IMR-90 (cell line): ENCODE data around the gene DSP. TPM values are rescaled to one million over a fixed set of nuclear protein-coding genes. Genes with fewer than 3 reads are reported as not detected.

Experiments used
- ATAC-seq: fragments of 200-7000 bp; cut with Tn5 transposase; 2 replicates; pipeline ENCODE4 v1.9.1; 2020; ENCODE audit warnings: low read depth, mild to moderate bottlenecking, moderate library complexity
- BruUV-seq: library from RNA; stranded (reverse); fragments of 400-500 nt; replicated peaks from 2 replicates; lab custom pipeline; 2021; lab: Mats Ljungman, UMichigan
- CTCF ChIA-PET: fragments of 300-600 bp; formaldehyde crosslinking; extraction: SDS; loops from one replicate; lab custom pipeline; 2021; ENCODE audit warnings: antibody characterized with exemption; lab: Yijun Ruan, JAX
- POLR2A ChIA-PET: fragments of 300-600 bp; sonication (Branson Sonifier 250); formaldehyde crosslinking; loops from one replicate; lab custom pipeline; 2022; ENCODE audit warnings: antibody characterized with exemption; ENCODE audit not compliant: unreplicated experiment; lab: Charles Lee
- DNase-seq: peaks from one replicate; pipeline ENCODE4 v3.0.0; 2013
- H2AFZ ChIP-seq: replicated peaks from 2 replicates; pipeline ENCODE3; 2013; ENCODE audit warnings: low read length, mild to moderate bottlenecking; ENCODE audit not compliant: poor library complexity
- H2AK5ac ChIP-seq: 2 replicates; pipeline ENCODE4 v1.6.1; 2013; ENCODE audit warnings: low read depth, low read length, inconsistent platforms
- H2AK9ac ChIP-seq: replicated peaks from 2 replicates; pipeline ENCODE3; 2013; ENCODE audit warnings: mild to moderate bottlenecking, low read depth, low read length, moderate library complexity; ENCODE audit not compliant: poor library complexity
- H2BK120ac ChIP-seq: 2 replicates; pipeline ENCODE4 v1.6.1; 2013; ENCODE audit warnings: low read depth, low read length, inconsistent platforms
- H2BK15ac ChIP-seq: 3 replicates; pipeline ENCODE4 v1.6.1; 2013; ENCODE audit warnings: low read depth, low read length, inconsistent platforms
- H2BK20ac ChIP-seq: 2 replicates; pipeline ENCODE4 v1.6.1; 2013; ENCODE audit warnings: low read depth, mild to moderate bottlenecking, inconsistent platforms, low read length, moderate library complexity
- H2BK5ac ChIP-seq: 2 replicates; pipeline ENCODE4 v1.6.1; 2013; ENCODE audit warnings: mild to moderate bottlenecking, low read depth, low read length, inconsistent platforms; ENCODE audit not compliant: poor library complexity, severe bottlenecking
- H3K14ac ChIP-seq: replicated peaks from 2 replicates; pipeline ENCODE4 v1.6.1; 2013; ENCODE audit warnings: low read depth, low read length, inconsistent platforms
- H3K18ac ChIP-seq: 2 replicates; pipeline ENCODE4 v1.6.1; 2013; ENCODE audit warnings: low read depth, low read length, control low read depth
- H3K23ac ChIP-seq: 2 replicates; pipeline ENCODE4 v1.6.1; 2013; ENCODE audit warnings: low read depth, low read length, inconsistent platforms
- H3K27ac ChIP-seq: 2 replicates; pipeline ENCODE4 v1.5.1; 2013; ENCODE audit warnings: mild to moderate bottlenecking, control low read depth, low read length; ENCODE audit not compliant: insufficient read depth
- H3K27me3 ChIP-seq: 2 replicates; pipeline ENCODE4 v1.6.1; 2013; ENCODE audit warnings: low read length; ENCODE audit not compliant: control insufficient read depth, insufficient read depth
- H3K36me3 ChIP-seq: 2 replicates; pipeline ENCODE4 v1.6.1; 2013; ENCODE audit warnings: low read length, mixed read lengths; ENCODE audit not compliant: control insufficient read depth, insufficient read depth
- H3K4ac ChIP-seq: 2 replicates; pipeline ENCODE4 v1.6.1; 2013; ENCODE audit warnings: low read depth, low read length, inconsistent platforms
- H3K4me1 ChIP-seq: 2 replicates; pipeline ENCODE4 v1.6.1; 2013; ENCODE audit warnings: low read length, mixed read lengths; ENCODE audit not compliant: control insufficient read depth, insufficient read depth
- H3K4me2 ChIP-seq: 2 replicates; pipeline ENCODE4 v1.6.1; 2013; ENCODE audit warnings: low read depth, mild to moderate bottlenecking, control low read depth, low read length, moderate library complexity
- H3K4me3 ChIP-seq: 2 replicates; pipeline ENCODE4 v1.5.1; 2013; ENCODE audit warnings: low read depth, mild to moderate bottlenecking, control low read depth, low read length, moderate library complexity; ENCODE audit not compliant: insufficient read depth
- H3K56ac ChIP-seq: 2 replicates; pipeline ENCODE4 v1.6.1; 2013; ENCODE audit warnings: low read length, inconsistent platforms; ENCODE audit not compliant: insufficient read depth; ENCODE audit errors: extremely low read depth
- H3K79me1 ChIP-seq, 2 experiments: 2 replicates each; pipeline ENCODE4 v1.6.1; 2013; ENCODE audit warnings: low read length in 2 of 2, inconsistent platforms in 1 of 2, low read depth in 1 of 2
- H3K9ac ChIP-seq: 2 replicates; pipeline ENCODE4 v1.6.1; 2013; ENCODE audit warnings: low read depth, low read length, control low read depth
- H3K9me1 ChIP-seq: 2 replicates; pipeline ENCODE4 v1.6.1; 2013; ENCODE audit warnings: low read length, inconsistent platforms; ENCODE audit not compliant: insufficient read depth
- H3K9me3 ChIP-seq: 2 replicates; pipeline ENCODE4 v1.6.1; 2013; ENCODE audit warnings: low read length; ENCODE audit not compliant: control insufficient read depth, insufficient read depth
- H4K20me1 ChIP-seq: 2 replicates; pipeline ENCODE4 v1.6.1; 2013; ENCODE audit warnings: low read length, inconsistent platforms; ENCODE audit not compliant: insufficient read depth
- H4K5ac ChIP-seq: 2 replicates; pipeline ENCODE4 v1.6.1; 2013; ENCODE audit warnings: mild to moderate bottlenecking, low read depth, low read length, control low read depth
- H4K8ac ChIP-seq, 2 experiments: 2 replicates each; pipeline ENCODE4 v1.6.1; 2013; ENCODE audit warnings: low read depth in 2 of 2, low read length in 2 of 2, control low read depth in 1 of 2, inconsistent platforms in 1 of 2
- H4K91ac ChIP-seq: 2 replicates; pipeline ENCODE4 v1.6.1; 2013; ENCODE audit warnings: low read depth, low read length, inconsistent platforms; ENCODE audit not compliant: insufficient read depth
- RCOR1 ChIP-seq: IDR thresholded peaks from 2 replicates; pipeline ENCODE4 v1.6.1; 2012; ENCODE audit warnings: mild to moderate bottlenecking, low read length, improper control_type of control experiment; ENCODE audit not compliant: insufficient replicate concordance
- WGBS, 2 experiments: methylation state at CpG; one replicate each; pipeline versions ENCODE4 v1.1.5 to v1.1.7; 2013; ENCODE audit warnings: missing lambda C conversion rate in 2 of 2; ENCODE audit not compliant: insufficient read length in 1 of 2; ENCODE audit errors: extremely low coverage in 2 of 2; 5-methylcytosine and 5-hydroxymethylcytosine counted together
- dilution Hi-C: fragments of 300-500 bp; cut with HindIII; formaldehyde crosslinking; loops from one replicate; pipeline ENCODE4 v1.14.3; 2018; ENCODE audit warnings: low sequenced_read_pairs; ENCODE audit not compliant: unreplicated experiment
- in situ Hi-C: fragments of 300-500 bp; cut with MboI; formaldehyde crosslinking; loops from 3 replicates; pipeline ENCODE4 v1.14.3; 2019; ENCODE audit warnings: low sequenced_read_pairs, inconsistent platforms, mixed read lengths
- intact Hi-C: fragments of 100-400 bp; cut with micrococcal nuclease; formaldehyde crosslinking; loops from 2 replicates; pipeline ENCODE4 v1.10.0; 2022
- polyA plus RNA-seq, 3 experiments: library from polyadenylated mRNA; depleted of rRNA; stranded (reverse); fragments of >200 nt; gene quantifications; 2 replicates each; pipeline ENCODE4 v1.2.3, GENCODE V29; 2012; ENCODE audit warnings: low replicate concordance in 1 of 3
- total RNA-seq: library from RNA; depleted of rRNA; stranded (reverse); fragments of >200 nt; gene quantifications from 2 replicates; pipeline ENCODE4 v1.2.3, GENCODE V29; 2012

Gene DSP
- total and polyA plus RNA-seq, 2 of the 4 experiments (the other 2 are of a cell fraction): 7.1 to 20.1 TPM

DNA sequence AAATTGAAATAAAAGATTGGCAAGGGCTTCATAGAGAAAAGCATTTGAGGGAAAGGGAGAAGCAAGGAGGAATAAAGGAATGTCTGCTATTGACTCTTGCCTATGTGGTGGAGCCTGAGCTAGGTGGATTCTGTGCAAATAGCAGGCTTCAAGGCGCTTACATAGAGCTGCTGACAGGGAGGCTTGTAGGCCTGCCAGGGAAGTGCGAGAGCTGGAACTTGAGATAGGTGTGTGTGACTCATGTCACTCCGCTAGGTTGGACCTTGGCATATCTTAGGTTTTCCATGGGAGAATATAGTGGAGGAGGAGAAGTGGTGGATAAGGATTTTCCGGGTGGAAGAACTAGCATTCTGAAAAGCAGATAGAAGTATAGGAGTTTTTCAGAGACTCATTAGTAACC lies 62.5 kb downstream of the DSP start:
- no TSS peak for BruUV-seq
- H2BK5ac ChIP-seq: no peak overlapping the region
- no peak overlapping the region for H3K27ac ChIP-seq
- no peak overlapping the region for H2AFZ ChIP-seq
- no peak overlapping the region for H3K4ac ChIP-seq
- no peak overlapping the region for H3K56ac ChIP-seq
- H3K4me2 ChIP-seq: no peak overlapping the region
- ChIA-PET POLR2A (no interaction called here), CTCF (interaction anchor here (0.5 kb wide), 1 partner anchor 118 kb away, joined by 3 read pairs; no protein-coding TSS in a partner anchor)
- no peaks in the 10 kb centered on the region for H4K20me1 ChIP-seq
- H2BK15ac ChIP-seq: no peak overlapping the region
- H3K14ac ChIP-seq: no peak overlapping the region
- no peaks in the 10 kb centered on the region for H3K27me3 ChIP-seq
- H3K36me3 ChIP-seq: peaks cover 27% of the 10 kb centered on the region
- intact Hi-C loops: no loop called here
- in situ Hi-C loops: loop anchor here (25.0 kb wide), 1 partner anchor 917 kb away; no protein-coding TSS in a partner anchor
- no peak overlapping the region for H2BK120ac ChIP-seq
- dilution Hi-C loops: no loop called here
- no peak overlapping the region for H2AK5ac ChIP-seq
- H3K18ac ChIP-seq: no peak overlapping the region
- TF ChIP-seq RCOR1: no peak
- no peaks in the 10 kb centered on the region for H3K9me1 ChIP-seq
- DNase-seq (no peak), ATAC-seq (no peak)
- no peaks in the 10 kb centered on the region for H3K4me1 ChIP-seq
- H4K8ac ChIP-seq: no peak overlapping the region
- H4K91ac ChIP-seq: no peak overlapping the region
- no peaks in the 10 kb centered on the region for H3K9me3 ChIP-seq
- H4K5ac ChIP-seq: no peak overlapping the region
- H3K23ac ChIP-seq: no peak overlapping the region
- no peak overlapping the region for H3K4me3 ChIP-seq
- no peak overlapping the region for H2AK9ac ChIP-seq
- no peak overlapping the region for H2BK20ac ChIP-seq
- no peak overlapping the region for H3K9ac ChIP-seq
- peaks cover 4 to 9% of the 10 kb centered on the region in 2 experiments; a peak in 1 of 4 replicates for H3K79me1 ChIP-seq
- 100% methylated on average over 3 of the region's 4 CpGs; no CpG with 5 or more reads in 1 of the 2 experiments for WGBS, 2 experiments
